Natural killer cell treated with Interleukin-12 subunit alpha and Interleukin-12 subunit beta and Interleukin-15 and Interleukin-18, amount 100 ng/mL, for 72 hours (primary cell): Measurements from ENCODE around the gene FCER1A. TPM values are rescaled to one million over a fixed set of nuclear protein-coding genes. Genes with fewer than 3 reads are reported as not detected.
"Not testable (repeated sequence)": the region's sequence is repeated elsewhere in the genome, so short reads cannot be mapped to it uniquely, and the experiment has no call there.

ENCODE experiments used
- ATAC-seq, 2 donors: fragments of 150-1000 bp; cut with Tn5 transposase in 1 of 2; sonication (Bioruptor Pico), chemical (Tn5 transposase) in 1 of 2; 2 replicates each; pipeline ENCODE4 v1.10.0; 2021
- DNase-seq: peaks from one replicate; pipeline ENCODE4 v3.0.0; 2022; ENCODE audit warnings: low spot score
- H3K27ac Mint-ChIP-seq, 2 donors: 1 replicate in 1 of 2; 2 replicates in 1 of 2; pipeline ENCODE4 v1.8.0; 2022; ENCODE audit warnings: mixed read lengths in 2 of 2, mild to moderate bottlenecking in 1 of 2, moderate library complexity in 1 of 2
- H3K27me3 Mint-ChIP-seq, 2 donors: 1 replicate in 1 of 2; 2 replicates in 1 of 2; pipeline ENCODE4 v1.8.0; 2022; ENCODE audit warnings: mixed read lengths in 2 of 2
- H3K36me3 Mint-ChIP-seq: one replicate; pipeline ENCODE4 v1.8.0; 2022; ENCODE audit warnings: mixed read lengths
- H3K4me1 Mint-ChIP-seq, 2 donors: 1 replicate in 1 of 2; 2 replicates in 1 of 2; pipeline ENCODE4 v1.8.0; 2022; ENCODE audit warnings: low read depth in 2 of 2, mixed read lengths in 2 of 2, mild to moderate bottlenecking in 1 of 2
- H3K4me3 Mint-ChIP-seq: one replicate; pipeline ENCODE4 v1.8.0; 2022; ENCODE audit warnings: mixed read lengths
- H3K9me3 Mint-ChIP-seq: 2 replicates; pipeline ENCODE4 v1.8.0; 2022; ENCODE audit warnings: mixed read lengths
- total RNA-seq, 2 donors: library from RNA; stranded (reverse); gene quantifications; one replicate each; pipeline ENCODE4 v1.2.3, GENCODE V29; 2022

The FCER1A gene
- total RNA-seq, 2 donors from 2014 or later = 2.4 TPM; not detected in 1

DNA sequence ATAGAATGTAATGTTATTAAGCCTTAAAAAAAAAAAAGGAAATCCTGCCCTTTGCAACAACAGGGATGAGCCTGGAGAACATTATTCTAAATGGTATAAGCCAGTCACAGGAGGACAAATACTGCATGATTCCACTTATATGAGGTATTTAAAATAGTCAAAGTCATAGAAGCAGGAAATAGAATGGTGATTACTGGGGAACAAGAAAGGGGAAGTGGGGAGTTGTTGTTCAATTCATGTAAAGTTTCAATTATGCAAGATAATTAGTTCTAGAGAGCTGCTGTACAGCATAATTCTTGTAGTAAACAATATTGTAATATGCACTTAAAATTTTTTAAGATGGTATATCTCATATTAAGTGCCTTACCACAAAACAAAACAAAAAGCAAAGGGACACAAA is 13.2 kb downstream of the FCER1A start:
- Mint-ChIP-seq H3K27me3 (peaks cover 21 to 33% of the 10 kb centered on the region in 2 donors), H3K27ac (no peak overlapping the region), H3K4me1 (no peaks in the 10 kb centered on the region), H3K4me3 (no peak overlapping the region), H3K9me3 (no peaks in the 10 kb centered on the region), H3K36me3 (no peaks in the 10 kb centered on the region)
- ATAC-seq = no peak
- no peak for DNase-seq

DNA sequence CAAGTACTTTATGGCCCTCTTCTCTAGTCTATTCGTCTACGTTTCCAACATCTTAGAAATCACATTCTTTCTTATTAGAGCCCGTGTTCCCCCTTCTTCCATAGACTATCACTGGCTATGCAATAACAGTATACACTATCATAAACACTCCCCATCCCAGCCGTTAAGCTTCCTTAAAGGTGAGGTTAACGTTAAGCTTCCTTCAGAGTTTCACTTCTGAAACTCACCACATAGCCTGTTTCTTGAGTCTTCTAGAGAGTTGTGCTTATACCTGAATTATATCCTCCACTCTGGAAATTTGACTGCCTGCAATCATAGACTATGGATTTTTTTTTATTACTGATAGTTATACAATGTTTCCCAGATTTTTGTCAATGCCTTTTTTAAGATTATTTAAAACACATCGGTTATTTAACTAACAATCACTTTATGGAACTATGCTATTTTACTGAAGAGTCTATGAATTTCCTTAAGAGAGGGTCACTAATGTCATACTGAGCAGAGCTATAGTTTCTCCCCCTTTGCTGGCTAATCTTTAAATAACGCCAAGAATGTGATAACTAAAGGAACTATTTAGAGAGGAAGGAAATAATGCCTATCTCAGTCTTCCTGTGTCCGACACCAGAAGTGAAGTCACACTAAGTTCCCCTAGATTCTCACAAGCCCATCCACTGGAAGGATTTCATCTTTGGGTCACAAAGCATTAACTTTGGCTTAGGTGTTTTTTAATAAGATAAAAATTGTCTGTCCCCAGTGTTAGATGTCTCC is 16.8 kb downstream of the FCER1A start:
- Mint-ChIP-seq H3K9me3 (peaks cover 4% of the 10 kb centered on the region), H3K27ac (no peak overlapping the region), H3K27me3 (peaks cover 24 to 41% of the 10 kb centered on the region in 2 donors), H3K36me3 (no peaks in the 10 kb centered on the region), H3K4me3 (no peak overlapping the region), H3K4me1 (no peaks in the 10 kb centered on the region)
- no peak for ATAC-seq
- no peak for DNase-seq

DNA sequence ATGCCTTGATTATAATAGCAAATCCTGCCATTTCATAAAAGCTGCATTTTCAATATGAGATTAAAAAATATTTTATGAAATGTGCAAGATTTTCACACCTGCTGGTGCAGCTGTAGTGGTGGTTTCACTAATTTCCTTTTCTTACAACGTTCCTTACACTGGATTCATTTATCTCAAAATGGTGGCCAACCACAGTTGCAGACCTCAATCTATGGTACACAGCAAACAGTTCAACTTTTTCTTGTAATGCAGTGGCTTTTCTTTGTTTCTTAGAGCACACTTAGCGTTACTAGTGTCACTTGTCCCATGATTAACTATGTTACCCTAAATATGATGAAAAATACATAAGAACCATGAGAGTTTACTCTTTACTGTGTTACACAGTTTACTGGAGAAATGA is 32.7 kb downstream of the FCER1A start:
- H3K4me1 Mint-ChIP-seq = no peaks in the 10 kb centered on the region
- H3K27me3 Mint-ChIP-seq = peaks cover 6 to 27% of the 10 kb centered on the region in 2 donors
- no peak overlapping the region for H3K4me3 Mint-ChIP-seq

DNA sequence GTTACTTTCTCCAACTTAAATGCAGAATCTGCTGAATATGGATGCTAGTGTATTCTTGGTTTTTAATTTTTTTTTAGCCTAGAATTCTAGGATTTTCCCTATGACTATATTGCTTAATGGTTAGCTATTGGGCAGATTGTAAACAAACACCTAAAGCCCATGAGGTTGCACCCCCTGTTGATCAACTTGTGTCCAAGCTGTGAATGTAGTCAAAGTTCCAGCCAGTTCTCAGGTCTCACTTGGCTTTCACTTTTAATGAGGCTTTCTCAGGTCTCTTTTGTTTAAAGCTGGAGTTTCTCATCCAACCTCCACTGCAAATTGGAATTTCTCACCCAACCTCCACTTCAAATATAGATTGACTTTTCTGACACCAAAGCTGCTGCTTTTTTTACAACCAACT is 35.9 kb downstream of the FCER1A start:
- ATAC-seq = no peak
- Mint-ChIP-seq H3K36me3 (no peaks in the 10 kb centered on the region), H3K4me3 (no peak overlapping the region), H3K4me1 (no peaks in the 10 kb centered on the region), H3K27ac (no peak overlapping the region), H3K27me3 (peaks cover 13 to 27% of the 10 kb centered on the region in 2 donors), H3K9me3 (no peaks in the 10 kb centered on the region)
- DNase-seq = no peak

More for the DNA sequence above, 32.7 kb downstream of the FCER1A start:
- Mint-ChIP-seq H3K27ac (no peak overlapping the region), H3K9me3 (no peaks in the 10 kb centered on the region), H3K36me3 (no peaks in the 10 kb centered on the region)
- DNase-seq (no peak), ATAC-seq (no peak)

DNA sequence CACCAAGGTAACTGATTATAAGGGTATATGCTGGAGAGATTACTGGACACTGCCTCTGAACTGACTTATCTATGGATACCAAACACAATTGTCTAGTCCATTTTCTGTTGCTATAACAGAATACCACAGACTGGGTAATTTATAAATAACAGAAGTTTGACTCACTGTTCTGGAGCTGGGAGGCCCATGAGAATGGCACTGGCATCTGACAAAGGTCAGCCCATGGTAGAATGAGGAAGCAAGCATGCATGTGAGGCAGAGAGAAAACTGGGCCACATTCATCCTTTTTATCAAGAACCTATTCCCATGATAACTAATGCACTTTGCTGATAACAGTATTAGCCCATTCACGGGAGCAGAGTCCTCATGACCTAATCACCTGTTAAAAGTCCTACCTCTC is 37.4 kb downstream of the FCER1A start:
- Mint-ChIP-seq H3K27me3 (peaks cover 20 to 29% of the 10 kb centered on the region in 2 donors), H3K36me3 (no peaks in the 10 kb centered on the region), H3K9me3 (no peaks in the 10 kb centered on the region), H3K27ac (no peak overlapping the region), H3K4me1 (no peaks in the 10 kb centered on the region), H3K4me3 (no peak overlapping the region)
- ATAC-seq (no peak), DNase-seq (no peak)

DNA sequence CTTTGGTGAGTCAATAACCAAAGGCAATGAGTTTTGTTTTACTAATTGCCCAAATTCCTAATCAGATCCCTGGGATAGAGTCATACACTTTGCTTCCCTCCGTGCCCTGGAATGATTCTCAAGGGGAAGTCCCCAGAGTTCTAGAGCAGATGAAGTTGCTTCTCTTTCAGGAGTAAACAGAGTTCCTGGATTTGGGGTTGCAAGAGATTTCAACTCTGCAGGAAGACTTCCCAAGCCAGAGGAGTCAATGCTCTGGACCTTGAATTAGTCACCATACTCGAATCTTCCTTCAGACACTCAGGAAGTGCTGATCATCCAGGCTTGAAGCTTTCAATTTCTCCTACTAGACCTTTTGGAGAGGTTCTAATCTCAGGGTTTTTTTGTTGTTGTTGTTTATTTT is 39.6 kb downstream of the FCER1A start:
- Mint-ChIP-seq H3K9me3 (no peaks in the 10 kb centered on the region), H3K4me1 (no peaks in the 10 kb centered on the region), H3K27me3 (peaks cover 23 to 24% of the 10 kb centered on the region in 2 donors), H3K36me3 (no peaks in the 10 kb centered on the region), H3K4me3 (no peak overlapping the region), H3K27ac (no peak overlapping the region)
- DNase-seq (no peak), ATAC-seq (no peak)

DNA sequence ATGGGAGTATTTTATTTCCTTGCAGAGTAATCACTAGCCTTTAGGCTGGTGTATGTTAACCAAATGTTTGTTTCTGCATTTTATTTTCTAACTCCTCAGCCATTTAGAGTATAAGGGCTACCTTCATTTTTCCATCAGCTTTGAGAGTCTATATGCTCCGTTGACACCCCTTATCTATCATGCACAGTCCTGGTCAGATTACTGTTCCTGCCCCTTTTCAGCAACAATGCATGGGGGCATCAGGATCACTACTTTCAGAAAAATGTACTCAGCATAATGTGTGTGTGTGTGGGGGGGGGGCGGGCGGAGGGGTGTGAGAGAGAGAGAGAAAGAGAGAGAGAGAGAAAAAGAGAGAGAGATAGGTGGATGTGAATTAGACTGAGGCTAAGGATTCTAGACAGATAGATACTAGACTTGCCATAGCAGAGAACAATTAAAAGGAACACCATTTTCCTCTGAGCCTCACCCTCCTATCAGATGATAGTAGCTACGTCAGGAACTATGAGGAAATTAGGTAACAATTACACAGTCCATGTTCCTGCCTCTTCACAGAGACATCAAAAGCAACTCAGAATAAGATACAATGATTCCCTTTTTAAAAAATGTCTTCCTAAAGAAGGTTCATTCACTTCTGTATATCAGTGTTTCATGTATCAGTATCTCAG is 40.8 kb downstream of the FCER1A start:
- no peak for DNase-seq

DNA sequence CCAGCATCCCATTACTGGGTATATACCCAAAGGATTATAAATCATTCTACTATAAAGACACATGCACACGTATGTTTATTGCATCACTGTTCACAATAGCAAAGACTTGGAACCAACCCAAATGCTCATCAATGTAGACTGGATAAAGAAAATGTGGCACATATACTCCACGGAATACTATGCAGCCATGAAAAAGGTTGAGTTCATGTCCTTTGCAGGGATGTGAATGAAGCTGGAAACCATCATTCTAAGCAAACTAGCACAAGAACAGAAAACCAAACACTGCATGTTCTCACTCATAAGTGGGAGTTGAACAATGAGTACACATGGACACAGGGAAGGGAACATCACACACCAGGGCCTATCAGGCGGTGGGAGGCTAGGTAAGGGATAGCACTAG is 47.2 kb downstream of the FCER1A start:
- not testable (repeated sequence) for H3K9me3 Mint-ChIP-seq, DNase-seq, H3K27ac Mint-ChIP-seq, ATAC-seq, H3K4me3 Mint-ChIP-seq, H3K36me3 Mint-ChIP-seq, H3K4me1 Mint-ChIP-seq
- H3K27me3 Mint-ChIP-seq = peaks cover 12 to 20% of the 10 kb centered on the region in 2 donors

More for the DNA sequence above, 40.8 kb downstream of the FCER1A start:
- H3K4me1 Mint-ChIP-seq = no peaks in the 10 kb centered on the region
- no peak overlapping the region for H3K27ac Mint-ChIP-seq
- no peak overlapping the region for H3K4me3 Mint-ChIP-seq
- H3K9me3 Mint-ChIP-seq = no peaks in the 10 kb centered on the region
- no peaks in the 10 kb centered on the region for H3K36me3 Mint-ChIP-seq
- peaks cover 12 to 24% of the 10 kb centered on the region in 2 donors for H3K27me3 Mint-ChIP-seq
- ATAC-seq = no peak

DNA sequence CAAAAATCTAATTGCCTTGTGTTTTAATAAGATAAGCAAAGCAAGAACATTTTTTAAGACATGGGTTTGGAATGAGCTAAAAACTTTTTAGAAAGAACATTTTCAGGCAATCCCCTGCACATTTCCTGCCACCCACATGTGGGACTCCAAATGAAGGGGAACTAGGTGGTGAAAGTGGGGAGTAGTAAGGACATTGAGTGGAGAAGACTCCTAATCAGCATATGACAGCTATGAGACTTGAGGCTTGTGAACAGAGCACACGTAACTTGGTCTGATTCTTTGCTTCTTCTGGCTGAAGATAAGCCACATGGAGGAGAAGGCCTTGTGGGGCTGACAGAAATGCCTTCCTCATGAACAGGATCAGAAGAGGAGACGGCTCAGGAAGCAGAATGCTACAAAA is 50.3 kb downstream of the FCER1A start:
- Mint-ChIP-seq H3K36me3 (peaks cover 4% of the 10 kb centered on the region), H3K4me3 (no peak overlapping the region)
- ATAC-seq = no peak

More for the DNA sequence above, 50.3 kb downstream of the FCER1A start:
- peaks cover 5% of the 10 kb centered on the region for H3K9me3 Mint-ChIP-seq
- H3K27ac Mint-ChIP-seq = no peak overlapping the region
- H3K4me1 Mint-ChIP-seq = no peaks in the 10 kb centered on the region
- peaks cover 15 to 45% of the 10 kb centered on the region in 2 donors for H3K27me3 Mint-ChIP-seq
- no peak for DNase-seq

Other genes starting within 250 kb of the FCER1A start
- 1 to 10 TPM; 1.8 to 6.6 TPM for gene AIM2, start 225.6 kb upstream of the FCER1A start, total RNA-seq
- gene CADM3, start 130.7 kb upstream of the FCER1A start, total RNA-seq = not detected
- gene ACKR1, start 97.5 kb upstream of the FCER1A start, total RNA-seq = not detected
- gene OR10J4, start 129.9 kb downstream of the FCER1A start, total RNA-seq = not detected
- not detected for gene OR10J1, start 137.4 kb downstream of the FCER1A start, total RNA-seq
- gene OR10J5, start 233.7 kb downstream of the FCER1A start, total RNA-seq = not detected